HG03060 (cell line): ENCODE results near the gene GRK1.

Source experiments
- ATAC-seq: cut with Tn5 transposase; IDR thresholded peaks from one replicate; pipeline ENCODE4 v1.9.1; 2021; ENCODE audit warnings: low read depth, moderate number of reproducible peaks; ENCODE audit not compliant: unreplicated experiment

Gene GRK1

GRCh38 chr13:113647351-113648215 lies 19.4 kb upstream of the GRK1 start:
- ATAC-seq = no peak

GRCh38 chr13:113648216-113648610 lies 18.8 kb upstream of the GRK1 start:
- ATAC-seq = no peak

- ATAC-seq = no peak
These were observed 17.8 kb upstream of the GRK1 start for GRCh38 chr13:113649212-113649611.

- ATAC-seq = no peak
These were observed 16.7 kb upstream of the GRK1 start for GRCh38 chr13:113650275-113650674.

GRCh38 chr13:113650731-113651148 lies 16.3 kb upstream of the GRK1 start:
- ATAC-seq = no peak

- ATAC-seq = no peak
These were observed 15.3 kb upstream of the GRK1 start for GRCh38 chr13:113651511-113652403.

- ATAC-seq = no peak
These were observed 14.4 kb upstream of the GRK1 start for GRCh38 chr13:113652404-113653263.

- ATAC-seq = no peak
These were observed 13.5 kb upstream of the GRK1 start for GRCh38 chr13:113653264-113654174.

GRCh38 chr13:113654175-113654560 lies 12.9 kb upstream of the GRK1 start:
- ATAC-seq = no peak

- no peak for ATAC-seq
These were observed 12.3 kb upstream of the GRK1 start for GRCh38 chr13:113654591-113655345.

- ATAC-seq = no peak
These were observed 11.5 kb upstream of the GRK1 start for GRCh38 chr13:113655346-113656002.

- no peak for ATAC-seq
These were observed 10.9 kb upstream of the GRK1 start for GRCh38 chr13:113656003-113656588.

GRCh38 chr13:113656831-113657671 lies 10.0 kb upstream of the GRK1 start:
- ATAC-seq = no peak

- ATAC-seq = no peak
These were observed 8.9 kb upstream of the GRK1 start, which contains the start of gene ATP4B for GRCh38 chr13:113657851-113658741. ATP4B (minus strand) TSS chr13:113658198; CDS start chr13:113658144, 54 bp downstream.

GRCh38 chr13:113658836-113659235 lies 8.2 kb upstream of the GRK1 start:
- ATAC-seq = no peak

- no peak for ATAC-seq
These were observed 7.7 kb upstream of the GRK1 start for GRCh38 chr13:113659337-113659736.
